HepG2 (cell line): ENCODE results near the gene RER1. TPM values are rescaled to one million over a fixed set of nuclear protein-coding genes. Genes with fewer than 3 reads are reported as not detected.

Experiments used
- AGO1 ChIP-seq: fragments of 200-400 bp; formaldehyde crosslinking; IDR thresholded peaks from 2 replicates; pipeline ENCODE4 v1.6.1; 2017; ENCODE audit warnings: mild to moderate bottlenecking, low read depth, low read length, moderate library complexity; ENCODE audit not compliant: poor library complexity, severe bottlenecking
- ATF7-NPFF ChIP-seq: sonication (generic); formaldehyde crosslinking; IDR thresholded peaks from 2 replicates; pipeline ENCODE4 v1.8.1; 2023; ENCODE audit warnings: mild to moderate bottlenecking, low read depth, missing genetic modification reagents, moderate library complexity
- EEA1 ChIP-seq: sonication (generic); formaldehyde crosslinking; IDR thresholded peaks from 2 replicates; pipeline ENCODE4 v1.5.1; 2020; ENCODE audit warnings: mild to moderate bottlenecking, missing genetic modification reagents, borderline replicate concordance
- EZH2 ChIP-seq: conservative IDR thresholded peaks from 2 replicates; pipeline ENCODE4 v1.6.1; 2012; ENCODE audit warnings: mild to moderate bottlenecking, low read depth, low read length, moderate library complexity
- FOXM1 ChIP-seq: sonication (generic); formaldehyde crosslinking; IDR thresholded peaks from 2 replicates; pipeline ENCODE4 v1.5.0; 2020; ENCODE audit warnings: missing genetic modification reagents
- JUN ChIP-seq: sonication (generic); formaldehyde crosslinking; IDR thresholded peaks from 2 replicates; pipeline ENCODE4 v1.4.0; 2020; ENCODE audit warnings: mild to moderate bottlenecking, missing genetic modification reagents
- KDM5B ChIP-seq: sonication (generic); formaldehyde crosslinking; IDR thresholded peaks from 2 replicates; pipeline ENCODE4 v1.4.0; 2020; ENCODE audit warnings: missing genetic modification reagents, mild to moderate bottlenecking, borderline replicate concordance
- MZF1 ChIP-seq: sonication (generic); formaldehyde crosslinking; IDR thresholded peaks from 2 replicates; pipeline ENCODE4 v1.8.1; 2023; ENCODE audit warnings: mild to moderate bottlenecking, missing genetic modification reagents, borderline replicate concordance
- REXO4 ChIP-seq: sonication (generic); formaldehyde crosslinking; IDR thresholded peaks from 2 replicates; pipeline ENCODE4 v1.8.0; 2022; ENCODE audit warnings: missing genetic modification reagents, mild to moderate bottlenecking, borderline replicate concordance
- RNF2 ChIP-seq: fragments of 450-650 bp; conservative IDR thresholded peaks from 2 replicates; pipeline ENCODE4 v1.6.1; 2016; ENCODE audit warnings: low read depth
- TBL1XR1 ChIP-seq: fragments of 150-350 bp; IDR thresholded peaks from 2 replicates; pipeline ENCODE4 v1.6.1; 2014; ENCODE audit warnings: borderline replicate concordance, low read length; ENCODE audit not compliant: partially characterized antibody
- ZEB1 ChIP-seq: IDR thresholded peaks from 2 replicates; pipeline ENCODE4 v1.6.1; 2012; ENCODE audit warnings: mild to moderate bottlenecking, low read depth, inconsistent platforms; ENCODE audit not compliant: insufficient replicate concordance
- ZNF121 ChIP-seq: sonication (generic); formaldehyde crosslinking; IDR thresholded peaks from 2 replicates; pipeline ENCODE4 v1.5.0; 2020; ENCODE audit warnings: mild to moderate bottlenecking, missing genetic modification reagents
- ZNF44 ChIP-seq: sonication (generic); formaldehyde crosslinking; IDR thresholded peaks from 2 replicates; pipeline ENCODE4 v1.5.1; 2020; ENCODE audit warnings: mild to moderate bottlenecking, missing genetic modification reagents
- ZNF558 ChIP-seq: sonication (generic); formaldehyde crosslinking; IDR thresholded peaks from 2 replicates; pipeline ENCODE4 v1.9.0; 2022; ENCODE audit warnings: mild to moderate bottlenecking, missing genetic modification reagents, borderline replicate concordance
- ZNF775 ChIP-seq: sonication (generic); formaldehyde crosslinking; IDR thresholded peaks from 2 replicates; pipeline ENCODE4 v1.4.0; 2020; ENCODE audit warnings: missing genetic modification reagents, mild to moderate bottlenecking, moderate library complexity, borderline replicate concordance
- ZNF891 ChIP-seq: sonication (generic); formaldehyde crosslinking; IDR thresholded peaks from 2 replicates; pipeline ENCODE4 v1.5.0; 2020; ENCODE audit warnings: mild to moderate bottlenecking, missing genetic modification reagents
- ZSCAN12 ChIP-seq: sonication (generic); formaldehyde crosslinking; IDR thresholded peaks from 2 replicates; pipeline ENCODE4 v1.9.0; 2021; ENCODE audit warnings: mild to moderate bottlenecking, missing genetic modification reagents
- ZSCAN22 ChIP-seq: sonication (generic); formaldehyde crosslinking; IDR thresholded peaks from 2 replicates; pipeline ENCODE4 v1.4.0; 2020; ENCODE audit warnings: mild to moderate bottlenecking, missing genetic modification reagents
- polyA plus RNA-seq, 8 experiments: library from polyadenylated mRNA; depleted of rRNA in 3 of 8; stranded (reverse) in 7 of 8; unstranded in 1 of 8; fragments of >200 nt; fragmentation: Illumina TruSeq in 4 of 8; extraction: Trizol in 4 of 8; gene quantifications; 2 replicates each; pipeline versions ENCODE4 v1.2.1 to v1.2.3, GENCODE V29; 2011 to 2016; ENCODE audit warnings: low read depth in 4 of 8, missing spikeins in 1 of 8, mixed read lengths in 1 of 8; ENCODE audit not compliant: insufficient read depth in 1 of 8
- total RNA-seq, 5 experiments: library from RNA; depleted of rRNA; stranded (reverse); fragments of >200 nt; fragmentation: Illumina TruSeq; extraction: Trizol; gene quantifications; 2 replicates each; pipeline ENCODE4 v1.2.3, GENCODE V29; 2016; ENCODE audit warnings: low read depth in 1 of 5
- TF ChIP-seq, protein P1 (sequence below): sonication (generic); formaldehyde crosslinking; IDR thresholded peaks from 2 replicates; pipeline ENCODE4 v1.5.1; 2020; ENCODE audit warnings: missing genetic modification reagents, mild to moderate bottlenecking, borderline replicate concordance
- TF ChIP-seq, protein P2 (sequence below): sonication (generic); formaldehyde crosslinking; IDR thresholded peaks from 2 replicates; pipeline ENCODE4 v1.8.0; 2023; ENCODE audit warnings: mild to moderate bottlenecking, missing genetic modification reagents
- TF ChIP-seq, protein P3 (sequence below): IDR thresholded peaks from 2 replicates; pipeline ENCODE4 v1.6.1; 2016; ENCODE audit warnings: low read depth

RER1 gene
- total and polyA plus RNA-seq, 2 of the 13 experiments (the other 11 are each of a cell fraction or from before 2014, with no cell fraction given), result 128 to 164 TPM

DNA sequence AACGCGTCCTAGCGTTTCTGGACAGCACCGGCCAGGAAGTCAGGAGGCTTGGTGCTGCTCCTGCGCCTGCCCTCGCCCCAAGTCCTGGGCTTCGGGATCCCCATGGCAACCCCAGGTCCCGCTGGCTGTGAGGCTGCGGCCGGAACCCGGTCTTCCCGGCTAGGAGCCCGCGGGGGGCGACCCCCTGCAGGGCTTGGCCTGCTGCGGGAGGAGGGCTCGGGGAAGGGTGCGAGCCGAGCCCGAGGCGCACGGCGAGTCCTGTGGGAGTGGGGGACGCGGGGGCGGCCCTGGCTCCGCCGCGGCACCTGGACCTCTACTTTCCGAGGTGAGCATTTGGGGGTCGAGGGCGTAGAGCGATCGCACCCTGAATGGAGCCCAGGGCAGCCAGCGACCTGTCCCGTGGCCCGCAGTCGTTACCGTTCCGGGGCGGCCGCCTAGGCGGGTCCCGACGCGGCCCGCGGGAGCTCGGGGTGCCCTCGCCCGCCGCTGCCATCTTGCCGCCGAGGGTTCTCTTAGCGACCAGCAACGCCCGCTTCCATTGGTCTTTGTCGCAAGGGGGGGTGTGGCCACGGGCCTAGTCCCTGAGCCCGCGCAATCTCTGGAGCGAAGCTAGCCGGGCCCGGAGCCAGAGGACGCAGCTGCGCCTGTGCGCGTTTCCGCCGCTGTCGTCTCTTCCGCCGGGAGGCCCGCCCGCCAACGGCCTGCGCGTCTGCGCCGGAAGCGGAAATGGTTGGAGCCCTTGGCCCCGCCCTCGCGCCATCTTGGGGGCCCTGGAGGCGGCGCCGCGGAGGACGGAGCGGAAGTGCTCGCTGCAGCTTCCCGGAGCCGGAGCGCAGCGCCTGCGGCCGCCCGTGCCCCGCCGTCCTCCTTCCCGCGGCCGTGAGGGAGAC, at the start of gene RER1, which contains the start of gene MORN1 (continued):
- TF ChIP-seq, protein P1, sequence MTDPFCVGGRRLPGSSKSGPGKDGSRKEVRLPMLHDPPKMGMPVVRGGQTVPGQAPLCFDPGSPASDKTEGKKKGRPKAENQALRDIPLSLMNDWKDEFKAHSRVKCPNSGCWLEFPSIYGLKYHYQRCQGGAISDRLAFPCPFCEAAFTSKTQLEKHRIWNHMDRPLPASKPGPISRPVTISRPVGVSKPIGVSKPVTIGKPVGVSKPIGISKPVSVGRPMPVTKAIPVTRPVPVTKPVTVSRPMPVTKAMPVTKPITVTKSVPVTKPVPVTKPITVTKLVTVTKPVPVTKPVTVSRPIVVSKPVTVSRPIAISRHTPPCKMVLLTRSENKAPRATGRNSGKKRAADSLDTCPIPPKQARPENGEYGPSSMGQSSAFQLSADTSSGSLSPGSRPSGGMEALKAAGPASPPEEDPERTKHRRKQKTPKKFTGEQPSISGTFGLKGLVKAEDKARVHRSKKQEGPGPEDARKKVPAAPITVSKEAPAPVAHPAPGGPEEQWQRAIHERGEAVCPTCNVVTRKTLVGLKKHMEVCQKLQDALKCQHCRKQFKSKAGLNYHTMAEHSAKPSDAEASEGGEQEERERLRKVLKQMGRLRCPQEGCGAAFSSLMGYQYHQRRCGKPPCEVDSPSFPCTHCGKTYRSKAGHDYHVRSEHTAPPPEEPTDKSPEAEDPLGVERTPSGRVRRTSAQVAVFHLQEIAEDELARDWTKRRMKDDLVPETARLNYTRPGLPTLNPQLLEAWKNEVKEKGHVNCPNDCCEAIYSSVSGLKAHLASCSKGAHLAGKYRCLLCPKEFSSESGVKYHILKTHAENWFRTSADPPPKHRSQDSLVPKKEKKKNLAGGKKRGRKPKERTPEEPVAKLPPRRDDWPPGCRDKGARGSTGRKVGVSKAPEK (CRISPR knock-in tag), result no peak
- TF ChIP-seq ZEB1 (no peak), ZNF891 (CRISPR knock-in tag) (no peak), EZH2 (no peak), KDM5B (no peak; the same call in 1 of the 2 replicates), ZSCAN22 (CRISPR knock-in tag) (no peak), ZSCAN12 (CRISPR knock-in tag) (0 out of 2 replicates have a peak, but pooled peaks have one; percentile 37), RNF2 (no peak), EEA1 (CRISPR knock-in tag) (no peak; the same call in 1 of the 2 replicates), JUN (CRISPR knock-in tag) (no peak), TBL1XR1 (no peak), REXO4 (CRISPR knock-in tag) (no peak), AGO1 (no peak), MZF1 (CRISPR knock-in tag) (no peak), ZNF775 (no peak), ATF7-NPFF (CRISPR knock-in tag) (0 out of 2 replicates have a peak, but pooled peaks have one; percentile 51), ZNF121 (no peak), ZNF558 (CRISPR knock-in tag) (no peak), FOXM1 (no peak), ZNF44 (CRISPR knock-in tag) (no peak; the same call in 1 of the 2 replicates)
- TF ChIP-seq, protein P2, sequence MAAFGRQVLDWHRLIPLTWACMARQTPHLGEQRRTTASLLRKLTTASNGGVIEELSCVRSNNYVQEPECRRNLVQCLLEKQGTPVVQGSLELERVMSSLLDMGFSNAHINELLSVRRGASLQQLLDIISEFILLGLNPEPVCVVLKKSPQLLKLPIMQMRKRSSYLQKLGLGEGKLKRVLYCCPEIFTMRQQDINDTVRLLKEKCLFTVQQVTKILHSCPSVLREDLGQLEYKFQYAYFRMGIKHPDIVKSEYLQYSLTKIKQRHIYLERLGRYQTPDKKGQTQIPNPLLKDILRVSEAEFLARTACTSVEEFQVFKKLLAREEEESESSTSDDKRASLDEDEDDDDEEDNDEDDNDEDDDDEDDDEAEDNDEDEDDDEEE (CRISPR knock-in tag), result no peak
- TF ChIP-seq, protein P3, sequence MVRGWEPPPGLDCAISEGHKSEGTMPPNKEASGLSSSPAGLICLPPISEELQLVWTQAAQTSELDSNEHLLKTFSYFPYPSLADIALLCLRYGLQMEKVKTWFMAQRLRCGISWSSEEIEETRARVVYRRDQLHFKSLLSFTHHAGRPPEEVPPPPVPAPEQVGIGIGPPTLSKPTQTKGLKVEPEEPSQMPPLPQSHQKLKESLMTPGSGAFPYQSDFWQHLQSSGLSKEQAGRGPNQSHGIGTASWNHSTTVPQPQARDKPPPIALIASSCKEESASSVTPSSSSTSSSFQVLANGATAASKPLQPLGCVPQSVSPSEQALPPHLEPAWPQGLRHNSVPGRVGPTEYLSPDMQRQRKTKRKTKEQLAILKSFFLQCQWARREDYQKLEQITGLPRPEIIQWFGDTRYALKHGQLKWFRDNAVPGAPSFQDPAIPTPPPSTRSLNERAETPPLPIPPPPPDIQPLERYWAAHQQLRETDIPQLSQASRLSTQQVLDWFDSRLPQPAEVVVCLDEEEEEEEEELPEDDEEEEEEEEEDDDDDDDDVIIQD, result no peak
